Measurements from ENCODE around the gene MPND.

Gene MPND

GRCh38 chr19:4350111-4350510 is 6.7 kb downstream of the MPND start:
- DNase-seq = no peak

DNA sequence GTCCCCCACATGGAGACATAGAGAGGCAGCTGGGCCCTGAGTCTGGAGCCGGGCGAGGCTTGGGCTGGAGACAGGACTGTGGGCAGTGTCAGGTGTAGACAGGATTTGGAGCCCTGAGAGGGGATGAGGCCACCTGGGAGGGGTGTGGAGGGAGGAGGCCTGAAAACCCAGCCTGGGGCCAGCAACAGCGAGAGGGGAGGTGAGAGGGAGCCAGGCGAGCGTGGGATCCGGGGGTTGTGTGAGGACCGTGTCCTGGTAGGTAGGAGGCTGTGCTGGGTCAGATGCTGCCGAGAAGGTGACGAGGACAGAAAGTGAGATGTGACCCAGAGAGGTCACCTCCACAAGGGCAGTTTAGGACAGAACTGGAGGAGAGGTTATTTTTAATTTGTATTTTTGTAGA is 7.4 kb downstream of the MPND start:
- DNase-seq = no peak

GRCh38 chr19:4352701-4353121 is 9.3 kb downstream of the MPND start:
- no peak for DNase-seq

- no peak for DNase-seq
Observed at GRCh38 chr19:4354282-4354681, 10.9 kb downstream of the MPND start.

DNA sequence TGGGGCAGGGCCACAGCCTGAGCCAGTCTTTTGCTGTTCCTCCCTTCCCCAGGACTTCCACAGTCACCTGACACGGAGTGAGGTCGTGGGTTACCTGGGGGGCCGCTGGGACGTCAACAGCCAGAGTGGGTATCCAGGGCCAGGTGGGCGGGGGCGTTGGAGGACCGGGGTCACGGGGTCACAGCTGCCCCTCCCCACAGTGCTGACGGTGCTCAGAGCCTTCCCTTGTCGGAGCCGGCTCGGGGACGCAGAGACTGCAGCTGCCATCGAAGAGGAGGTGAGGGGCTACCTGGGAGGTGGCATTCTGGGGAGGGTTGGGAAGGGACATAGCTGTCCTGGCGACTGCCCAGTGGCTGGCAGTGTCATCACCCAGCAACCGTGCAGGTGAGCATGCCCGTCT is 11.5 kb downstream of the MPND start:
- no peak for DNase-seq

DNA sequence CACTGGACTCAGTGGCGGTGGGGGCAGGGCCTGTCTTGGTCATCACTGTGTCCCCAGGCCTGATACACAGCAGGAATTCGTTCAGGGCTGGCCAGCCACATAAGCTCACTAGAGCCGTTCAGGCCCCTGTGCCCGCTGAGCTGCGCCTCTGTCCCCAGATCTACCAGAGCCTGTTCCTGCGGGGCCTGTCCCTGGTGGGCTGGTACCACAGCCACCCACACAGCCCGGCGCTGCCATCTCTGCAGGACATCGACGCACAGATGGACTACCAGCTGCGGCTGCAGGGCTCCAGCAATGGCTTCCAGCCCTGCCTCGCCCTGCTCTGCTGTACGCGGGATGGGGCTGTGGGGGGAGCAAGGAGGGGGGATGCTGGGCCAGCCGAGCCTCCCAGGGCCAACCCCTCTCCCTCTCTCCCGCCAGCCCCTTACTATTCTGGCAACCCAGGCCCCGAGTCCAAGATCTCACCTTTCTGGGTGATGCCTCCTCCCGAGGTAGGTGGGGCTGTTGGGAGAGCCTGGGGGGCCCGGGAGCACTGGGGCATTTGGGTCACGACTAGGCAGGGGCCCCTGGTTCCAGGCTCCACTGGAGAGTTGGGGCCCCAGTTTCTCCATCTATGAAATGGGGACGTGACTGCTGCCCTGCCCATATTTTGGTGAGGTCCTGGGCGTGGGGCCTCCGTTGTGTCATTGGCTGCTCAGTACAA is 13.9 kb downstream of the MPND start:
- no peak for DNase-seq

GRCh38 chr19:4357921-4358326 is 14.6 kb downstream of the MPND start:
- no peak for DNase-seq

- DNase-seq = no peak
Observed at GRCh38 chr19:4358709-4359626, 15.6 kb downstream of the MPND start.

DNA sequence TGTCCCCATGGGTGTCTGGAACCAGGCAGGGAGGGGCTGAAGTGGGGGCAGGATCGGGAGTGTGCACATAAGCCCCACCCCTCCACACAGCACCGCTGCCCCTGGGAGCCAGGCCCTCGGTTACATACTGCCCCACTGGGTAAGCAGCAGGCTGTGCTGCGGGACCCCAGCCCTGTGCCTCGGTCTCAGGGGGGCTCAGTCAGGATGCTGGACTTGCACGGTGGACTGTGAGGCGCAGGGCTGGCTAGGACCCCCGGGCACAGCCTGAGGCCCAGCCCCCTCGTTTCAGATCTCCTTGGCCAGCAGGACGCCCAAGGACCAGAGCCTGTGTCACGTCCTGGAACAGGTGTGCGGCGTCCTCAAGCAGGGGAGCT is 16.3 kb downstream of the MPND start:
- DNase-seq = no peak

DNA sequence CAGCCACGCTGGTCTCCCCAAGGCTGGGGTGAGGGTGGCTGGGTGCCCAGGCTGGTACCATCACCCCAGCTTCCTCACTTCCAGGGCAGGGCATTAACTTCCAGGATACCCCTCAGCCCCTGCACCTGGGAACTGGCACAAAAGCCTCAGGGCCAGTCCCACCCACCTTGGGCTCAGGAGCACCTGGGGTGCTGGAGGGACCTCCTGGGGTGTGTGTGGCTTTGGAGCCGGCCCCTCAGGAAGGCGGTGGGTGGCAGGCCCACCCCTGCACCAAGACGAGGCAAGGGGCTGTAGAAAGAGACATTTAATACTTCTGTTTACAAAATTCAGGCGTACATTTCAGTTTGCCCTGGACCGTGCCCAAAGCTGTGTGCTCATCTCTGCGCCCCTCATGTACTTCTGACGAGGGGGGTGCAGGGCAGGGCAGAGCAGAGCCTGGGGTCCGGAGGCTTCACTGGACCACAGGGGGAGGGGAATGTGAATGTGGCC is 16.8 kb downstream of the MPND start:
- DNase-seq = no peak

DNA sequence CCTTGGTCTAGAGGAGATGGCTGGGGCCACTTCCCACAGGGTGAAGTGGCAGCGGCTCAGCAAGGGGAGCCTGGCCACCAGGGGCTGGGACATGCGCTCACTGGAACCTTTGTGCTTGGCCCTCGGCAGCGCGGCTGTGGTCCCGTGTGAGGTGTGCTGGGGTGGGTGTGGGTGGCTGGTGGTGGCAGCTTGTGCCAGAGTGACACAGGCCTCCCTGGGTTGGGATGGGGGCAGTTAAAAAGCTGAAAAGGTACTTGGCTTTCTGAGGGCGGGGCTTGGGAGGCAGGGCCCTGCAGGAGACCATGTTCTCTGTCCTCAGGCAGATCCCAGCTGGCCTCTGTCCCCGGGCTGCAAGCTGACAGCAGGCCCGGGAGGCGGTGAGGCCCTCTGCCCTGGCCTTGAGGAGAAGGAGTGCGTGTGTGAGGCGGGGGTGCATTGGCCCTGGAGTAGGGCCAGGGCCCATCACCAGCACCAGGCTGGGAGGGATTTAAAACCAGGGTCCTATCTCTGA is 17.3 kb downstream of the MPND start:
- no peak for DNase-seq

- no peak for DNase-seq
Observed at GRCh38 chr19:4361152-4362046, 18.0 kb downstream of the MPND start.

DNA sequence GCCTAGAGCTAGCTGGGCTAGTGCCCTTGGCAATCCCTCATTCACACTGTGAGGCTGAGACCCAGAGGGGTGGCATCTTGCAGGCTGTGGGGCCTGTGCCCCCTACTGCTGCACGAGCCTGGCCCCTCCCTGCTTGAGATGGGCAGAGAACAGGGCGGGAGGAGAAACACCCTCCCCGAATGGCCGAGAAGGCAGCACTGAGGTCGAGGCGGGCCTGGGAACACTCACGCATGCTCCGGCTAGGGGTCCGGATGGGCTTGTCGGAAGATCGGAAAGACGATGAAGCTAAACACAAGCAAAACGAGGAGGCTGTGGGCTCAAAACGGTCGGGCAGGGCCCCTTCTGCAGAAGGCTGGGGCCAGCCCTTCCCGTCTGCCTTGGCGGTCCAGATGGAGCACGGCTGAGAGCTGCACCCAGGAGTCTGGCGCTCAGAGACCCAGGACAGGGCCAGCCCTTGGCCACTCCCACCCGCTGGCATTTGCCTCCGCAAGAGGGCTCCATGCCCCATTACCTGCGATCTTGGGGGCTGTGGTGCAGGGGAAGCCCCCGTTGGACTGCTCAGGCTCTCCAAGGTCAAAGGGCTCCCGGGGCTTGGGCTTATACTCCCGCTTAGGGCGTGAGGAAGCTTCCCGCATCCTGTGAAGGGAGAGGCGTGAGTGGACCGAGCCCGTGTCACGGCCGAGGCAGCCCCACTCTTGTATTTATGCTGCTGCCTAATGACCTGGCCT is 18.9 kb downstream of the MPND start:
- no peak for DNase-seq

- DNase-seq = no peak
Observed at GRCh38 chr19:4362831-4363545, 19.6 kb downstream of the MPND start.

DNA sequence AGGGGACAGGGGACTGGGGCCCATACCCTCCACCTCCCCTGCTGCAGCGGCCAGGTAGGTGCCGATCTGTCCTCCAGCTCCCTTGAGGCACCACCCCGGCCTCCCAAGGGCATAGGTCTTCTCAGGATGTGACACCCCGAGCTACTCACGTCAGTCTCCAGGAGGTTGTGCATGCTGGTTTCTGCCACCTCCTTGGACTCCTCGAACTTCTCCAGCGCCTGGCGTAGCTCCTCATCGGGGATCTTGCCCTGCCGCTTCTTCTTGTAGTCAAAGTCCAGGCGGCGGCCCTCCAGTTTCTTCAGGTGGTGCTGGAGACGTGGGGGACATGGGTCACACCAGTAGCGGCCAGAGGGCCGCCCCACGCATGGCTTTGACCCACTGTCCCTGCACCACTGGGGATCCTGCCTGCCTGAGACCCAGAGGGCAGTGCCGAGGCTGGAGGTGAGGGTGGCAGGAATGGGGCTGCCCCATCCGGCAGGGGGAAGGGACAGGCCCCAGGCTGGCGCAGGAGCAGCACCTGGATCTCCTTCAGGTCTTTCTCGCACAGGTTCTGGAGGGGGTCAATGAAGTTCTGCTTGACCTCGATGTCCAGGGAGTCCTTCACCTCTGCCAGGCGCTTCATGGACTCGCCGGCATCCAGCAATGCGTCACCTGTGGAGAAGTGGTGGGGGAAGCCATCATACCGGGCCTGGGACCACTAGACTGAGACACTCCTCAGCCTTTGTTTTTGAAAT is 20.4 kb downstream of the MPND start:
- no peak for DNase-seq

- no peak for DNase-seq
Observed at GRCh38 chr19:4365341-4365740, 22.0 kb downstream of the MPND start.

DNA sequence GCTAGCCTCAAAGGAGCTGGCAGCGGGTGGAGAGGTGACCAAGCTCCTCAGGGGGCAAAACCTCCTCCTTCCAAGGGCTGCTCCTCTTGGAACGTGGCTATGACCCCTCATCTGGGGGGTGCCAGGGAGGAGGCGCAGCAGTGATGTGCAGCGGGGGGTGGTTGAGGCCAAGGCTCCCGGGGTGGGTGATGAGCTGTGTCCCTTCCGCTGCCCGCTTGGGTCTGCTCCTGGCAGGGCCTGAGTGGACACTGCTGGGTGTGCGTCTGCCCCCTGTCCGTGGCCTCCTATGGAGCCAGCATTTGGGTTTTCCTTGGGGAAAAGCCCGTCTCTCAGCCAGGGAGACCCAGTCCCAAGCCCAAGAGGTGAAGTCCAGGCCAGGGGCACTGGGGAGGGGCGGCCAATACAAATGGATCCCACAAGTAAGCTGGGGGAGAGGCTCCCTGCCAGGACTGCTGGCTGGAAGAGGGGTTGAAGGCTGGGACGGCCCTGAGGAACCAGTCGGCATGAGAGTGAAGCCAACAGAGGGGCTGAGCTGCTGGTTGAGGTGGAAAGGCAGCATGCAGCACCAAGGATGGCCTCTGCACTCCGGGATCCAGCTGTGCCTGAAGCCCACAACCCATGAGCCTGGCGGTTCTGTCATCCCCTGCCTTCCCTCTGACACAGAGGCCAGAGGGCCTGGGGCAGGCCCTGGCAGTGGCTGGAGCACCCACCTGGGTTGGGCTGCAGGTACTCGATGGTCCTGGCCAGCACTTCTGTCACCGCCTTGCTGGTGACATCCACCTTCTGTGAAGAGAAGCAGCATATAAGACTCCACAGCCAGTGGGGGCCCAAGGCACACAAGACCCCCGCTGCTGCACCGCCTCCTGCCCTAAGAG is 22.7 kb downstream of the MPND start:
- DNase-seq = no peak

GRCh38 chr19:4366666-4367335 is 23.4 kb downstream of the MPND start:
- DNase-seq = no peak

GRCh38 chr19:4367336-4367723 is 24.0 kb downstream of the MPND start:
- no peak for DNase-seq

All from cortex of kidney (tissue), 1 donor.